GM12865 (cell line): Measurements from ENCODE around the gene CISD3.

Source experiments
- DNase-seq: peaks from one replicate; pipeline ENCODE4 v3.0.0; 2010; ENCODE audit warnings: low read depth
- H3K4me3 ChIP-seq: 2 replicates; pipeline ENCODE4 v1.5.1; 2011; ENCODE audit warnings: mild to moderate bottlenecking, low read depth, low read length, control low read depth
- TF ChIP-seq, protein P1 (sequence below): IDR thresholded peaks from 2 replicates; pipeline ENCODE4 v1.5.1; 2011; ENCODE audit warnings: low read length, control low read depth, low read depth, inconsistent platforms; ENCODE audit not compliant: insufficient read depth; ENCODE audit errors: missing control alignments

Gene CISD3

DNA sequence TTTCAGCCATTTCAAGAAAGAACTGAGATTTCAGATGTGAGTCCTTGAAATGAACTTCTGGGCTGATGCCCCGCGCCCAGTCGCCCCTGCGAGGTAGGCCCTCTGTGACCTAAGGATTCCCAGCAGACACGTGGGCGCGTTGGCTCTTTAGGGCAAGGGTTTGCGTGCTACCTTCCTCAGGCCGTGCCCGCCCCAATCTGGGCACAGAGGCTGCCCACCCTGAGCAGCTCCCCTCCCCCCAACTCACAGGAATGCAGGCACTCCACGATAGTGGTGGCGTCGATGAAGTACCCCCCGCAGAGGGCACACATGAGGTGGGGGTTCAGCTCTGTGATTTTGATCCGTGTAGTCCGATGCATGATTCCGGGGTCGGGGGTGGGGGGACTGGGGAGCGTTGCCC, 9.9 kb downstream of the CISD3 start:
- no peak for DNase-seq
- H3K4me3 ChIP-seq: no peak overlapping the region
- TF ChIP-seq, protein P1, sequence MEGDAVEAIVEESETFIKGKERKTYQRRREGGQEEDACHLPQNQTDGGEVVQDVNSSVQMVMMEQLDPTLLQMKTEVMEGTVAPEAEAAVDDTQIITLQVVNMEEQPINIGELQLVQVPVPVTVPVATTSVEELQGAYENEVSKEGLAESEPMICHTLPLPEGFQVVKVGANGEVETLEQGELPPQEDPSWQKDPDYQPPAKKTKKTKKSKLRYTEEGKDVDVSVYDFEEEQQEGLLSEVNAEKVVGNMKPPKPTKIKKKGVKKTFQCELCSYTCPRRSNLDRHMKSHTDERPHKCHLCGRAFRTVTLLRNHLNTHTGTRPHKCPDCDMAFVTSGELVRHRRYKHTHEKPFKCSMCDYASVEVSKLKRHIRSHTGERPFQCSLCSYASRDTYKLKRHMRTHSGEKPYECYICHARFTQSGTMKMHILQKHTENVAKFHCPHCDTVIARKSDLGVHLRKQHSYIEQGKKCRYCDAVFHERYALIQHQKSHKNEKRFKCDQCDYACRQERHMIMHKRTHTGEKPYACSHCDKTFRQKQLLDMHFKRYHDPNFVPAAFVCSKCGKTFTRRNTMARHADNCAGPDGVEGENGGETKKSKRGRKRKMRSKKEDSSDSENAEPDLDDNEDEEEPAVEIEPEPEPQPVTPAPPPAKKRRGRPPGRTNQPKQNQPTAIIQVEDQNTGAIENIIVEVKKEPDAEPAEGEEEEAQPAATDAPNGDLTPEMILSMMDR: no peak

DNA sequence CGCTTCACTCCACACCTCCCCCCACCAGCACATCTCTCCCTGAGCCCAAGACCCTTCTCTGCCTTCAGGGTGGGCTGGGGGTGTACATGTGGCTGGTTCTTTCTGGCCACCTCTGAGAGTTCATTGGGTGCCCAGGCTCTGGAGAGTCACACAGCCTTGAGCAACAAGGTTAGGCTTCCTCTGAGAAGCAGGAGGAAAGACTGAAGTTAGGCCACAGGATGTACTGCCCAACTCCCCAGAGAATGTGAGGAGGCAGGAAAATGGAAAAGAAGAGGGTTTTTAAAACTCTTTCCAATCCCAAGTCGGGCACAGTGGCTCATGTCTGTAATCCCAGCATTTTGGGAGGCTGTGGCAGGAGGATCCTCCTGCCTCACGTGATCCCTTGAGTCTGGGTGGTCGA, 10.7 kb downstream of the CISD3 start:
- H3K4me3 ChIP-seq: no peak overlapping the region
- DNase-seq: no peak
- TF ChIP-seq, protein P1: no peak

DNA sequence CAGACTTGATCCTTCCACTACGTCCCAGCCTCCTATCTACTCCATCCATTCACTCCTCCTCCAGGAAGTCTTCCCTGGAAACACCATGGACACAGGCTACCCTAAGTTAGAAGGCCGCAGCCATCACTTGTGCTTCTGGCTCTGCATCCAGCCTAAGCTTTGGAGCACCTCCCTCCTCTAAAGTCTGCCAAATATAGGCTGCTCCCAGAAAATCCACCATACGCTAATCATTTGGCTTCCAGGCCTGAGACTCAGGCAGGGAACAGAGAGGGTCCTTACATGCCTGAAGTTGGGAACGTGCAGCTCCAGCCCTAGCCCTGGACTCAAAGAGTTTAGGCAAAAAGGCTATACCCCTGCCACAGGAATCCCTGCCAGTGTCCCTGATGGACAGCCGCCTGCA, 11.3 kb downstream of the CISD3 start:
- DNase-seq: no peak
- TF ChIP-seq, protein P1: no peak
- H3K4me3 ChIP-seq: no peak overlapping the region

DNA sequence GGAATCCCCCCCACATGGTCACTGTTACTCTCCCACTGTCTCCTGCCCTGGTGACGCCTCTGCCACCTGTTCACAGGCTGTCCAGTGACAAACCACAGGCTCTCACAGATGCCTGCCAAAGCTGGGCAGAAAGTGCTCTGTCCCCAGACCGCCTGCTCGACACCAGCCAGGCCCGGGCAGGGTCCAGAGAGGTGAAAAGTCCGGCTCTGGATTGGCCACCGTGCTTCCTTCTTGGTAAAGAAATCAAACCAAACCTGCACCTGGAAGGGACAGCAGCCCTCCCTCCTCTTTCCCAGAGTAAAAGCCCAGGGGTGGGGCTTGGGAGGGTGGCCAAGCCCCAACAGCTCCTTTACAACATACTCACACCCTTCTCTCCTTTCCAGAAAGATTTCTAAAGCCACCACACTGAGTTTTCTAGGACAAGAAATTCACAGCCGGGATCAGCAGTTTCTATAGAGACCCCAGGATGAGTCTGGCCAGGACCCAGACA, 11.8 kb downstream of the CISD3 start:
- H3K4me3 ChIP-seq: no peak overlapping the region
- no peak for DNase-seq
- TF ChIP-seq, protein P1: no peak

DNA sequence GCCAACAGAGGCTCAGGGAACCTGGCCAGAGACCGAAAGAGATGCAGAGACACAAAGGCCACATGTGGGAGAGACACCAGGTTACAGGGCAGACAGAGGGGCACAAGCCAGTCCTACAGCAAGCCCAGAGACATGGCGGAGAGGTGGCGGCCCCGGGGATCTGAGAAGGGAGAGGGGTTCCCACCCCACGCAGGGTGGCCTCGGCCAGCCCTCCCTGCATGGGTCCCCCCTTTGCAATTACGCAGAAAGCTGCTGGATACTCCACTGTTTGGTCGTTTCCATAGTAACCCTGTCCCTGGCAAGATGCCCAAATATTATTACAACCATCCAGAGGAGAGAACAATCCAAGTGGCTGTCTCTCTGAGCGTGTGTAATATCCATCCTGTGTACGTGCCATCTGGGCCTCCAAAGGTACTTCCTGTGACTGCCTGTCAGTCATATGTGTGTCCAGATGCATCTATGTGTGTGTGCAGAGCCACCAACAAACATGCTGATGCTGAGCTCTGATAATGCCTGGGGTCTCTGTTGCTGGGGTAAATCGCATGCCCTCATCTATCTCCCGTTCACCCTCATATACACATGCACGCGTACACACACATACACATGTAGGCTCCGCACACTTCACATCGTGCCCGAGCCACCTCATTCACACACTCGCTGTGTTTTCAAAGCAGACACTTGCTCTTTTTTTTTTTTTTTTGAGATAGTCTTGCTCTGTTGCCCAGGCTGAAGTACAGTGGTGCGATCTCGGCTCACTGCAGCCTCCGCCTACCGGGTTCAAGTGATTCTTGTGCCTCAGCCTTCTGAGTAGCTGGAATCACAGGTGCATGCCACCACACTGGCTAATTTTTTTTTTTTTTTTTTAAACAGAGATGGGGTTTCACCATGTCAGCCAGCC, 12.5 kb downstream of the CISD3 start:
- no peak overlapping the region for H3K4me3 ChIP-seq
- no peak for DNase-seq
- TF ChIP-seq, protein P1: no peak

DNA sequence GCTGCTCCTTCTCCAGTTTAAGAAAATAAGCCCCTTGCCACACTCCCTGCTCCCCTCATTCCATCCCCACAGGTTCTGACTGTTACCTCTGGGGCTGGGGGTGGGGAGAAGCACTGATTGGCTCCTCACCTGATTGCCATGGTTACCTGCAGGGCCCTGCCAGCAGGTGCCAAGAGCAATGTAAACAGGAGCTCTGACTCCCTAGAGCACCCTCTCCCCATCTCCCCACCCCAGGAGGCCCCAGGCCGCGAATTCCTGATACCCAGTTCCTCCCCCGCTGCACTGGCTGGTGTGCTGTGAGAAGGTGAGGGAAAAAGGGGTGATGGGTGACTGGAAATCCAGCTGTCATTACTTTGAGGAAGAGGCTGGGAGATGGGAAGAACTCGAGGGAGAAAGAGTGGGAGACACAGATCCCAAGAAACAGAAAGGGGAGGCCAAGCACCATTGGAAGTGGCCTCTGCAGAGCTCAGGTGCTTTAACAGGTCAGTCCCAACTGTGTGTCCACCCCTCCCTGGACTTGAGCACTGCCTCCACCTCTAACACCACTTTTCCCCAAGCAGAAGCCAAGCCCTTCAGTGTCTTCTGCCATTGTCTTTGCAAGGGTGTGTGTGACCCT, 13.5 kb downstream of the CISD3 start:
- DNase-seq: no peak
- TF ChIP-seq, protein P1: no peak
- H3K4me3 ChIP-seq: no peak overlapping the region
